NK-92 treated with Interleukin-12 subunit alpha and Interleukin-12 subunit beta, amount 100 ng/mL, for 24 hours (cell line): ENCODE measurements around the gene NOSTRIN.
"Not testable (repeated sequence)": the region's sequence is repeated elsewhere in the genome, so short reads cannot be mapped to it uniquely, and the experiment has no call there.

Source experiments
- DNase-seq: peaks from one replicate; lab custom pipeline; 2025; lab: John Stamatoyannopoulos, UW

Gene NOSTRIN

DNA sequence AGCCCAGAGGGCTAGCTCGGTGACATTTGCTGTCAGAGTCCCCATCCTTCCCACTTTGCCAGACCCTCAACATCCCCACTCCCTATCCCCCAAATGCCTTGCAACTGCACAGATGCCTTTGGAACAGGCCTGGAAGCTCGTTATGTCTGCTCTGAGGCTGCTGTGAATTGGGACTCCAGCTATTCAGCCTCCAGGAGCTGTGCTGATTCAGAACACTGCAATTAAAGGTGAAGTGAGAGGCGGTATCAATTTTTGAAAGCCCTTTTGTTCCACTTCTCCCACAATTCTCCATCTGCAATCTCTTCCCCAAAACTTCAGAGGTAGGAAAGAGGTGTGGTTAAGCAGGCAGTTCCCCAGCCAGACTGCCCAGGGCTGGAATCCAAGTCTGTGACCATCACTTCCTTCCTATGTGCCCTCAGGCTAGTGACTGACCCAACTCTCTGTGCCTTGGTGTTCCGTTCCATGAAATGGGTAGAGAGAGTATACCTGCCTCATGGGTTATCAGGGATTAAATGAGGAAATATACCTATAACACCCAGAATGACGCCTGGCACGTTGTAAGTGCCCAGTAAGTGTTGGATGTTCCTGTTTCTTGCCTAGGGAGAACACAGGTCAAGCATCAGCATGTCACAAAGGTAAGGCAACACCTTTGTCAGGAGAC is 17.5 kb downstream of the NOSTRIN start:
- DNase-seq, result no peak

DNA sequence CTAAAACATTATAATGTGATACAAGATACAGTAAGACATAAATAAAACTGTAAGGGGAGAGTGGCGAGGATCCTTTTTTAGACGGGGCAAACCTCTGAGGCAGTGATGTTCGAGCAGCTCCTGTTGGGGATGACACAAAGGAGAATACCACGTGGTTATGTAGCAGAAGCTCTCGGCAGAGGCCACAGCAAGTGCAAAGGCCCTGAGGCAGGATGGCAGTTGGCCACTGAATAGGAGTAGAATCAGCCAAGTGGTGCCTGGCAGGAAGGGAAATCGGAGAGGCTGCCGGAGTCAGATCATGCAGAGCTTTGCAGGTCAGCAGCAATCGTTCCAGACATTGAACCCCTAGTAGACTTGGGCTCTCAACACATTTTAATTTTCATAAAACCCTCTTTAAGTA is 19.1 kb downstream of the NOSTRIN start:
- DNase-seq, result no peak

DNA sequence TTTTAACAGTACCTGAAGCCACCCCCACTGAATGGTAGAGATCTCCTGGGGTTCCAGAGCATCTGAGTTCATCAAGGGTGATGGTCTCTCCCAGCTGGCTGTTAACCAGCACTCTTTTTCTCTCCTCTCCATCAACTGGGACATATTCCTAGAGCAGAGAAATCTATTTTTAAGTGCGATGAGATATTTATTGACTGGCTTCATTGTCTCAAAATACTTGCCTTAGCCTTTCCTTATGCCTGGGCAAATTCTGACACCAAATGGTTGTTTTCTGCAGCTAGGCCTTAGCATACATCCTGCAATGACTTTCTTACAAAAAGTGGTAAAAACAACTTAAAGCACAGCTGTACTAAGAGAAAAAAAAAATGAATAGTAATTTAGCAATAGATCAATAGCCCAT is 19.6 kb downstream of the NOSTRIN start:
- no peak for DNase-seq

DNA sequence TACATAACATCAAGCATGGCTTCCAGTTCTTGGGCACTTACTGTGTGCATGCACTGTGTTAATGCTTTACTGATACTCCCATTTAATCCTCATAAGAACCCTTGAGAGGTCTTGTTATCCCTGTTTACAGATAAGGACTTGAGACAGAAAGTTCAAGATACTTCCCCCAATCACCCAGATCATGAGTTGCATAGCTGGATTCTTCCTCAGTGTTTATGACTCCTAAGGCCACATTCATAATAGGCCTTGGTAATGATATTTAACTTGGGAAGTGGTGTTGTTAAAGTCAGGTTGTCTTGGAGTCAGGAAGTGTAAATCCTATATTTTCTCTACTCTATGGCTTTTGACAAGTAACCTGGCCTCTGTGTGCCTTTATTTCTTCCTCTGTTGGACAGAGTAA is 22.7 kb downstream of the NOSTRIN start:
- DNase-seq, result no peak

DNA sequence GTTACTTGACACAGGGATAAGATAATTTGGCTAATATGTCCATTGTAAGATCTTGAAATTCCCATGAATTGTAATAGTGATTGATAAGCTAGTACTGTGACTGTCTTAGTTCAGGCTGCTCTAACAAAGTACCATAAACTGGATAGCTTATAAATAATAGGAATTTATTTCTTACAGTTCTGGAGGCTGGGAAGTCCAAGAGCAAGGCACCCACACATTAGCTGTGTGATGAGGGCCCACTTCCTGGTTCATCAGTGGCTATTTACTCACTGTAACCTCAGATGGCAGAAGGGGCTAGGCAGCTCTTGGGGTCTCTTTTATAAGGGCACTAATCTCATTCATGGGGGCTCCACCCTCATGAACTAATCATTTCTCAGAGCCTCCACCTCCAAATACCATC is 28.5 kb downstream of the NOSTRIN start:
- no peak for DNase-seq

DNA sequence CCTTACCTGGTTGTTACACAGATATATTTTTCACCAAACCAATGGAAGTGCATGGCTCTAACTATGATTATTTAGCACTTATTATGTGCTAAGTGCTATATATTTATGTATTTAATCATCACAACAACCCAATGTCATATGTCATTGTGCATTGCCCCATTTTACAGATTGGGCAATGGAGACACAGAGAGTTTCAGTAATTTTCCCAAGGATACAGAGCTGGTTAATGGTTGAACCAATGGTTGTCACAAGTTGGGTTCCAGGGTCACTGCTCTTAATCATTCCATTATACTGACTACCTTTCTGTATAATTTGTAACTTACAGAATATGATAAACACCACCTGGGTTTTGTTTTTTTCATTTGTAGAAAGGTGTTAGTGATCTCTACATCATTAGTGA is 29.2 kb downstream of the NOSTRIN start:
- DNase-seq, result no peak

DNA sequence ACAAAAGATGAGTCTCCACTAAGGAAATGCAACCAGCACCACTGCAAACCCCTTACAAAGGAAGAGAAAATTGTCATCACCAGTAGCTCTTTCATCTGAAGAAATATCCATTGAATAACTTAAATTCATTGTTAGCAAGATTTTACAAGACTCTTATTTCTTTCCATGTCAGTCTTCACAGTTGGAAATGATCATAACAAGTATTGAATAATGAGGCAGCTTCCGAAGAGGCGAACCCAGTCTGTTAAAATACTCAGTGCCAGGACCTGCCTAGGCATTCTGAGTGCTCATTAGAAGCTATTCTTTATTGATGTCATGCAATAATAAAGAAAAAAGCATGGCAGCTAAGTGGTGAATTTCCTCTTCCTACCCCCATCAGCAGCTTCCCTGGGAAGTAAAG is 33.5 kb downstream of the NOSTRIN start:
- DNase-seq, result no peak

DNA sequence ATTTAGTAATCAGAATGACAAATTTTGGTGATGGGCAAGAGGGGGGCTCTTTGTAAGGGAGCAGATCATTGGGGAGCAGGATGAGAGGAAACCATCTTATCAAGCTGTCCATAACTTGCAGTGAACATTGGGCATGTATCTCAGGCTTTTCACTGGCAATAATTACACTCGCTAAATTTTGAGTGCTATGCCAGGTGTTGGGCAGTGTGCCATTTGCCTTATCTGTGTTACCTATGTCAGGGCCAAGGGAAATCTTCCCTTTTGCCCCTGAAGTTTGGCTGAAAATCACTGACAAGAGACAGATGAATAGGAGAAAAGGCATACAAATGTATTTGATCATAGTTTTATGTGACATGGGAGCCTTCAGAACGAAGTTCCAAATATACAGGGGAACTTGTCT is 39.0 kb downstream of the NOSTRIN start:
- DNase-seq, result no peak

DNA sequence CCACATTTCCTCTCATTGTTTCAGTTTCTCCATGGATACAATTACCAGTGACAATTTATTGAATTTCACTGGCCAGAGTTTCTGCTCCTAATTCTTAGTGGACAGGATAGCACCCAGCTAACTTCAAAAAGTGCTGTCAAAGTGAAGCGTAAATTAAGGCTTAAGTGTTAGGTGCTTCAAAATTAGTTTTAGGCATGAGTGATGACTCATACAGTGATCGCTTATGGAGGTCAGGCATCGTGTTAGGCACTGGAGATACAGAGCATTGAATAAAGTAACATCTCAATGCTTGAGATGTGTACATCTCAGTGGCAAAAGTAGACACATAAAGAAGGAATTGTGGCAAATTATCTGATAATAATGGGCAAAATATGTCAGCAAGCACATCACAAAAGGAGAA is 40.8 kb downstream of the NOSTRIN start:
- no peak for DNase-seq

DNA sequence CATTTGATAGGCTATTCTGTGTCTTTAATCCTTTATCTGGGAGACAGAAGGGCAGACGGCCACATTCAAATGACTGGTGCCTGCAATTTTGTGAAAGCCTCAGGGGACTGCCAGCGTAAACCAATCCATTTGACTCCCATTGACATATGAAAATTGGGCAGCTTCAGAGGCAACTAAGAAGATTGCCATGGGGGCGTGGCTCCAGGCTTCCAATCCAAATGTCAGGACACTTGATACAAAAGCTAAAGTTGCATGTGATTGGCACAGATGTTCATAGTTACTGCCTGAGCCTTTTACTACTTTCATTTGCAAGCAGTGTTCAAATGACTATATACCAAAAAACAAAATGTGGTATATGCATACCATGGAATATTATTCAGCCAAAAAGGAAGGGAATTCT is 45.8 kb downstream of the NOSTRIN start:
- DNase-seq, result no peak

DNA sequence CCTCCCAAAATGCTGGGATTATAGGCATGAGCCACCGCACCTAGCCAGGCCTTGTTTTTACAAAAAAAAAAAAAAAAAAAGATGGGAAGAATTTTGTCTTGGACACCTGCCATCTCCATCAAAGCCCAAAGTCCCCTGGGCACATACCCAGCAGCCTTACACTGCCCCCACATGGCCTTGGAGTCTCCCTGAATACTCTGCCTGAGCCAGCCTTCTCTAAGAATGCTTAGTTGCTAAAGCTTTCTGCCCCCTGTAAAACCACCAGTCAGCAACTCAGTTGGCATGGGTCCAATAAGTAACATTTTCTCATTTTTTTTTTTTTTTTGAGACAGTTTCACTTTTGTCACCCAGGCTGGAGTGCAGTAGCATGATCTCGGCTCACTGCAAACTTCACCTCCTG is 47.2 kb downstream of the NOSTRIN start:
- no peak for DNase-seq

DNA sequence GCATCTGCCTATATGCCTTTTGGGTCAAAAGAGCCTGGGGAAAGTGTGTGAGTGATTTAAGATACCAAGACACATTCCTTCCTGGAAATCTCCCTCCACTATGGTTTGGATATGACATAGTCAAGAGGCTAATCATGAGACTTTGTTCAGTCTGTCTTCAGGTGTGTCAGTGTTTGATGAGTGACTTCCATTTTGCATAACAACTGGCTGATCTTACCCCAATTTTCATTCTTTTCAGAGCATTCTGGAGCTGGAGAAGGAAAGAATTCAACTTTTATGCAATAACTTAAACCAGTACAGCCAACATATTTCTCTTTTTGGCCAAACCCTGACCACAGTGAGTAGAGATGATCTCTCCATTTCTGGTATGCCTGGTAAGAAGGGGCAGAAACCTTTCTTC is 48.4 kb downstream of the NOSTRIN start:
- no peak for DNase-seq

DNA sequence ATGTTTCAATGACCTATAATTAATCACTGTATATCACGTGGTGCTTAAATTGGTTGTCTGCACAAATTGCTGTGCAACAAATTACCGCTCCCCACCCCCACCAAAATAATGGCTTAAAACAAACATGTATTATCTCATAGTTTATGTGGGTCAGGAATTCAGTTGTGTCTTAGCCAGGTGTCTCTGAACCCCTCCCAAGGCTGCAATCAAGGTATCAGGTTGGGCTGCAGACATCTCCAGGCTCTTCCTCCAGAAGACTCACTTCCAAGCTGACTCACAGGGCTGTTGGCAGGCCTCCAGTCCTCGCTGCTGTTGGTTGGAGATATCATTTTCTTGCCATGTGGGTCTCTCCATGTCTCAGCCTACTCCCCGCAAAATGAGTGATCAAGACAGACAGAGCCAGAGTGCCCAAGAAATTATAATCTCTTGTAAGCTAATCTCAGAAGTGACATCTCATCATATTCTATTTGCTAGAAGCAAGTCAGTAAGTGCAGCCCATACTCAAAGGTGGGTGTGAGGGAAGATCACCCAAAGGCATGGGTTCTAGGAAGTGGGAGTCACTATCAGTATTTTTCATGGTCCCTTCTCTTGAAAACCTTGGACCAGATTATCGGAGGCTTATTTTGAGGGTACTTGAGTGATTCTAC is 49.4 kb downstream of the NOSTRIN start:
- no peak for DNase-seq

DNA sequence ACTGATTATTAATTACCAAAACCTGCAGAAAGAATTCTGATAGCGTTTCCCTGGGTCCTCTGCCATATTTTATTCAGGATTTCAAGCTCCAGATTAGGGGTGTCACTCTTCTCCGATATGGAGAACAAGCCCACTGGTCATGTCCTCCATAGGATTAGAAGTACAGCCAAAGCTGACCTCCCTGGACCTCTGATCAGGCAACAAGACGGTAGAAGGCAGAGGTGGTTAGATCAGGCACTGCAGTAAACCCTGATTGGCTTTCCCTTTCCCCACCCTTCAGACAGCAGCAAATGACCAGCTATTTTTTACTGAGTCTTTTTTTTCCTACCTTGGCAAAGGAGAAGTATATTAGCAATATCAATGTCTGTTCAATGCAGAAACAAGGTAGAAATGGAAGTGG is 50.0 kb downstream of the NOSTRIN start:
- DNase-seq, result no peak

DNA sequence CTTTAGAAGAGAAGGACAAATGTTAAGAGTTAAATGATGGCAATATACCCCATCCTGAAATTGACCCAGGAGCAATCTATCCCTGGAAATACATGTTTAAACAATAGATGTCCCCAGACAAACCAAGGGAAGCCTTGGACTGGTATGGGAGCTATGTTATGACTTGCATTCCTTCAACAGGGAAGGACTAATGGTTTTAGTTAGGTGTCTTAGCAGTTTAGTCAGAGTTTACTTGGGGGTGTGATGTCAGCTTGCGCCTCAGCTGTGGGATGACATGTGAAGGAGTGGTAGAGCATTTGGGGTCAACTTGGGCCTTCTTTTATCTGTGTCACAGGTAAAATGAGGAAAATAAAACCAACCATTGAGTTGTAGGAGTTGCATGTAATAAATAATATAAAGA is 51.0 kb downstream of the NOSTRIN start:
- DNase-seq, result no peak

DNA sequence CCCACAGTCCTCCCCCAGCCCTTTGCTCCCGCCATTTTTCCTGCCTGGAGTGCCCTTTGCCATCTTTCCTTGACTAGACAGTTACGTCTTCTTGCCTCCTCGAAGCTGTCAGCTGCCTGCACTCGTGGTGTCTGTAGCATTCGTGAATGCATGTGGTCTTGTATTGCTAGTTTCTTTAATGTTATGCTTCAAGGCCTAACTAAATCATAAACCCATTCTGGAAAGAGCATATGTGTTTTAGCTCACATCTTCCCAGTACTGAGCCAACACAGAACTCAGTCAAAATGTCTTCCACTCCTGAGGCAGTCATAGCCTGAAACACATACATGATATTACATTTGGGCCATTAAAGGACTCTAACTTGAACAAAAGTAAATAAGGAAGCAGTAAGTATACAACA is 52.2 kb downstream of the NOSTRIN start:
- DNase-seq, result no peak

DNA sequence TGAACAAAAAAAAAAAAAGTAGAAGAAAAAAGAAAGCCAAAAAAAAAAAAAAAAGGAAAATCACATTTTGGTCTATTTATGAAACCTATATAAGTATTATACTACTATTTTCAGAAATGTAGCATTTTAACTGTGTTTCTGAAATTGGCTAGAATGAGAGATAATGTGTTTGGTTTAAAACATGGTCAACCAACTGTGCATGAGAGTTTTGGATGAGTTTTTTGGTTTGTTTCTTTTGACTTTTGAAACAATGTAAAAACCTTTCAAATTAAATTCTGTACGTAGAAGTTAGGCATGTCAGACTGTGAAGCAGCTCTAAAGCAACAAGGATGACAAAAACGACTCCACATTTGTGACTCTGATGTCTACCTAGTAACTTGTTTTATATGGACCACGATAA is 53.2 kb downstream of the NOSTRIN start:
- no peak for DNase-seq

DNA sequence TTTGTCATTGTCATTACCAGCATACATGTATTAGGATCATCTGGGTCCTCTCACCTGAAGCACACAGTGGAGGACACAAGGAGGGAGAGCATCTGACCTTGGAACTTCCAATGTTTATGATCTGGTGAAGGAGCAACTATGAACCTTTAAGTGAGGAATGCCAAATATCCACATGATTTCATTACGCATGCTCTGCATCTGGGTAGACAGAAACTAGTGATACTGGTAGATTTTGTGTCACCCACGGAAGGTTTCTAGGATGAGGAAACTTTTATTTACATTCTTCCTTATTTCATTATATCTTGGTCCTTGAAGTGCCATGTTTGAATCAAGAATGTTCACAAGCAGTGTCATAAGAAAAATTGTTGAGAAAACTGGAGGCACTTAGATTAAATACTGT is 55.7 kb downstream of the NOSTRIN start:
- no peak for DNase-seq

DNA sequence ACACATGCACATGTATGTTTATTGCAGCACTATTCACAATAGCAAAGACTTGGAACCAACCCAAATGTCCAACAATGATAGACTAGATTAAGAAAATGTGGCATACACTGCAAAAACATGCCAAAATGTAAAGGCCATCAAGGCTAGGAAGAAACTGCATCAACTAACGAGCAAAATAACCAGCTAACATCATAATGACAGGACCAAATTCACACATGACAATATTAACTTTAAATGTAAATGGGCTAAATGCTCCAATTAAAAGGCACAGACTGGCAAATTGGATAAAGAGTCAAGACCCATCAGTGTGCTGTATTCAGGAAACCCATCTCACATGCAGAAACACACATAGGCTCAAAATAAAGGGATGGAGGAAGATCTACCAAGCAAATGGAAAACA is 64.7 kb downstream of the NOSTRIN start:
- not testable (repeated sequence) for DNase-seq

DNA sequence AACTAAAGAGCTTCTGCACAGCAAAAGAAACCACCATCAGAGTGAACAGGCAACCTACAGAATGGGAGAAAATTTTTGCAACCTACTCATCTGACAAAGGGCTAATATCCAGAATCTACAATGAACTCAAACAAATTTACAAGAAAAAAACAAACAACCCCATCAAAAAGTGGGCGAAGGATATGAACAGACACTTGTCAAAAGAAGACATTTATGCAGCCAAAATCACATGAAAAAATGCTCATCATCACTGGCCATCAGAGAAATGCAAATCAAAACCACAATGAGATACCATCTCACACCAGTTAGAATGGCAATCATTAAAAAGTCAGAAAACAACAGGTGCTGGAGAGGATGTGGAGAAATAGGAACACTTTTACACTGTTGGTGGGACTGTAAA is 67.9 kb downstream of the NOSTRIN start:
- not testable (repeated sequence) for DNase-seq

DNA sequence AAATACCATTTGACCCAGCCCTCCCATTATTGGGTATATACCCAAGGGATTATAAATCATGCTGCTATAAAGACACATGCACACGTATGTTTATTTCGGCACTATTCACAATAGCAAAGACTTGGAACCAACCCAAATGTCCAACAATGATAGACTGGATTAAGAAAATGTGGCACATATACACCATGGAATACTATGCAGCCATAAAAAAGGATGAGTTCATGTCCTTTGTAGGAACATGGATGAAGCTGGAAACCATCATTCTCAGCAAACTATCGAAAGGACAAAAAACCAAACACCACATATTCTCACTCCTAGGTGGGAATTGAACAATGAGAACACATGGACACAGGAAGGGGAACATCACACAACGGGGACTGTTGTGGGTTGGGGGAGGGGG is 68.4 kb downstream of the NOSTRIN start:
- not testable (repeated sequence) for DNase-seq

DNA sequence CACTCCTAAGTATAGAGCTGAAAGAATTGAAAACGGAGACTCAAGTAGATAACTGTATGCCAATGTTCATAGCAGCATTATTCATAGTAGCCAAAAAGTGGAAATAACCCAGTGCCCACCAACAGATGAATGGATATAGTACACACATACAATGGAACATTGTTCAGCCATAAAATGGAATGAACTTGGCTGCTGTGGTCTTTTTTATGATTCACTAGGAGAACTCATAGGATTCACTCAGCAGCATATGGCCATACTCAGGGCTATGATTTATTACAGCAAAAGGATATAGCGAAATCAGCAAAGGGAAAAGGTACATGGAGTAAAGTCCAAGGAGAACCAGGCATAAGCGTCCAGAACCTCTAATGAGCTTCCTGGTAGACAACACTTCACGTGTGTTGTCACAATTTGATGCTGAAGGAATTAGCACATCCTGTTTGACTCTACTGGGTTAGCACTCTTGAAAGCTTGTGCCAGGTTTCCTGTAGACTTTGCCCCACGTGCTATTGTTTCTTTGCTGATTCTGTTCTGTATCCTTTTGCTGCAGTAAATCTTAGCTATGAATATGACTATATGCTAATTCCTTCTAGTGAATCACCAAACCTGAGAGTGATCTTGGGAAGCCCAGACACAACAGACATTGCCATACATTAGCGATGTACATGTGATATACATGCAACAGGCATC is 72.1 kb downstream of the NOSTRIN start:
- DNase-seq, result no peak

DNA sequence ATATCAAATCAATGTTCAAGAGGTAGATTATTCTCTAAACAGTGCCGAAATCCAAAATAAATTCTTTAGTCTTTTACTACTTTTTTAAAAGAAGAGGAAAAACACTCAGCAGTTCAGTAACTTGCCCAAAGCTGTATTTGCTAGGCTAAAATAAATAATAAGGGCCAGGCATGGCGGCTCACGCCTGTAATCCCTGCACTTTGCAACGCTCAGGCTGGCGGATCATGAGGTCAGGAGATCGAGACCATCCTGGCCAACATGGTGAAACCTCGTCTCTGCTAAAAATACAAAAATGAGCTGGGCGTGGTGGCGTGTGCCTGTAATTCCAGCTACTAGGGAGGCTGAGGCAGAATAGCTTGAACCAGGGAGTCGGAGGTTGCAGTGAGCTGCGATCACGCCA is 79.7 kb downstream of the NOSTRIN start:
- not testable (repeated sequence) for DNase-seq

DNA sequence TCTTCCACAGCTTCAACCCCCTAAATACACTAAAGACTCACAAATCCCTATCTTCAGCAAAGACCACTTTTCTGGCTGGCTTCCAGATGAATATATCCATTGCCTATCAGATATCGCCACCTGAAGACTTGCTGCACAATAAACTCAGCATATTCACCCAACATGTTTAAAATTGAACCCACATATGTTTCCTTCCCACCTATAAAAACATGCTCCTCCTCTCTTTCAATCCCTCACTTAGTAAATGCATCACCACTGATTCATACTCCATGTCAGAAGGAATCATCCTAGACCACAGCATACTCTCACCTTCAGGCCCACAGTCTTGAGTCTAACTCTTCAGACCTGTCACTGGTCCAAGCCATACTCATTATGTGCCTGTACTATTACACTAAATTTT is 82.5 kb downstream of the NOSTRIN start:
- DNase-seq, result no peak
